HL-60 (cell line): ENCODE measurements around the gene CDC7.

Experiments used
- CTCF ChIP-seq: IDR thresholded peaks from one replicate; pipeline ENCODE4 v1.5.1; 2011; ENCODE audit warnings: low read length, control low read depth, inconsistent platforms; ENCODE audit not compliant: insufficient read depth
- GABPA ChIP-seq: IDR thresholded peaks from 2 replicates; pipeline ENCODE4 v1.6.1; 2012; ENCODE audit warnings: low read depth
- POLR2AphosphoS5 ChIP-seq: IDR thresholded peaks from 2 replicates; pipeline ENCODE4 v1.6.1; 2012; ENCODE audit warnings: low read depth
- SPI1 ChIP-seq: IDR thresholded peaks from 2 replicates; pipeline ENCODE4 v1.6.1; 2012; ENCODE audit warnings: low read depth, mild to moderate bottlenecking, borderline replicate concordance

GRCh38 chr1:91511386-91511785 is 10.7 kb downstream of the CDC7 start:
- TF ChIP-seq CTCF (no peak), SPI1 (no peak), POLR2AphosphoS5 (no peak), GABPA (no peak)
